Prostate gland (tissue), 2 donors: Measurements from ENCODE around the gene TWSG1. TPM values are rescaled to one million over a fixed set of nuclear protein-coding genes. Genes with fewer than 3 reads are reported as not detected.

ENCODE experiments used
- DNase-seq: peaks from one replicate; pipeline ENCODE4 v3.0.0-alpha.2; 2019; ENCODE audit warnings: low spot score
- H3K27ac ChIP-seq, 2 donors: fragments of 200-600 bp; sonication (generic); 2 replicates each; pipeline ENCODE4 v1.5.1; 2017 to 2019
- H3K27me3 ChIP-seq: fragments of 200-600 bp; sonication (generic); replicated peaks from 2 replicates; pipeline ENCODE4 v1.5.1; 2019; ENCODE audit not compliant: insufficient read depth
- H3K36me3 ChIP-seq, 2 donors: fragments of 200-600 bp; sonication (generic); 1 replicate in 1 of 2; 2 replicates in 1 of 2; pipeline versions ENCODE4 v1.5.1 to v1.8.1; 2017 to 2019
- H3K4me1 ChIP-seq: fragments of 200-600 bp; sonication (generic); replicated peaks from 2 replicates; pipeline ENCODE4 v1.5.1; 2019
- H3K4me3 ChIP-seq, 2 donors: fragments of 200-600 bp; sonication (generic); 2 replicates each; pipeline ENCODE4 v1.5.1; 2017 to 2019
- H3K9me3 ChIP-seq: fragments of 200-600 bp; sonication (generic); 2 replicates; pipeline ENCODE4 v1.5.1; 2017
- POLR2A ChIP-seq: fragments of 450-650 bp; IDR thresholded peaks from one replicate; pipeline ENCODE4 v1.6.1; 2016; ENCODE audit warnings: antibody characterized with exemption, mild to moderate bottlenecking
- POLR2AphosphoS5 ChIP-seq: sonication (generic); formaldehyde crosslinking; IDR thresholded peaks from one replicate; pipeline ENCODE4 v1.6.1; 2017; ENCODE audit warnings: antibody characterized with exemption
- WGBS: methylation state at CpG from one replicate; pipeline ENCODE4 v1.1.5; 2018; 5-methylcytosine and 5-hydroxymethylcytosine counted together
- intact Hi-C: fragments of 100-400 bp; cut with DNase I; formaldehyde crosslinking; loops from one replicate; pipeline ENCODE4 v1.14.2; 2022
- total RNA-seq, 2 donors: library from RNA; depleted of rRNA; stranded (reverse); fragments of >200 nt; gene quantifications; one replicate each; pipeline ENCODE4 v1.1.0, GENCODE V29; 2016
- TF ChIP-seq, protein P1 (sequence below), 4 experiments: fragments of 200-600 bp in 2 of 4; fragments of 450-650 bp in 2 of 4; sonication (generic) in 2 of 4; IDR thresholded peaks; 1 replicate in 3 of 4; 2 replicates in 1 of 4; pipeline ENCODE4 v1.5.1; 2016 to 2019; ENCODE audit warnings: antibody characterized with exemption in 4 of 4, mild to moderate bottlenecking in 2 of 4, moderate library complexity in 2 of 4

TWSG1 gene
- total RNA-seq, 2 donors from 2014 or later, result 32.2 to 46.0 TPM

DNA sequence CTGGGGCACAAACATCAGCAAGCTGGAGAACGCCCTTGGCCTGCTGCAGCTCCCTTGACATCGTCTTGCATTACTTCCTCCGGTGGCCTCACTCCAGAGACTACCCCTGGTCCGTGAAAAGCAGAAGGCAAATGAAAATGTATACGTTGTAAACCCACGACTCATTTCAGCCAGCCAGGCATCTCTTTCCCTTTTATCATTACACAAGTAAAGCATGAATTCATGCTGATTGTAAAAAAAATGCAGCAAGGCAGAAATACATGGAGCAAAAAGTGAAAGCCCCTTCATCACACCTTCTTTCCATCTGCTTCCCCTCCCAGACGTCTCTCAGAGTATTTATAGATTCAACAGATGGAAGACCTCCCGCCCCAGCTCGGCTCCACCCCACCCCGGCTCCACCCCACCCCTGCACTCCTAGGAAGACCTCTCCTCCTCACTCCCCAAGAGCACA lies 99.1 kb downstream of the TWSG1 start:
- TF ChIP-seq POLR2AphosphoS5 (no peak), POLR2A (no peak)
- no peaks in the 10 kb centered on the region for H3K9me3 ChIP-seq
- no peak for DNase-seq
- no peaks in the 10 kb centered on the region for H3K4me1 ChIP-seq
- no peaks in the 10 kb centered on the region for H3K36me3 ChIP-seq
- intact Hi-C loops, result no loop called here
- 18% methylated on average over 10 of the region's 10 CpGs for WGBS
- H3K4me3 ChIP-seq, result no peak overlapping the region
- no peak overlapping the region for H3K27ac ChIP-seq
- H3K27me3 ChIP-seq, result no peaks in the 10 kb centered on the region

DNA sequence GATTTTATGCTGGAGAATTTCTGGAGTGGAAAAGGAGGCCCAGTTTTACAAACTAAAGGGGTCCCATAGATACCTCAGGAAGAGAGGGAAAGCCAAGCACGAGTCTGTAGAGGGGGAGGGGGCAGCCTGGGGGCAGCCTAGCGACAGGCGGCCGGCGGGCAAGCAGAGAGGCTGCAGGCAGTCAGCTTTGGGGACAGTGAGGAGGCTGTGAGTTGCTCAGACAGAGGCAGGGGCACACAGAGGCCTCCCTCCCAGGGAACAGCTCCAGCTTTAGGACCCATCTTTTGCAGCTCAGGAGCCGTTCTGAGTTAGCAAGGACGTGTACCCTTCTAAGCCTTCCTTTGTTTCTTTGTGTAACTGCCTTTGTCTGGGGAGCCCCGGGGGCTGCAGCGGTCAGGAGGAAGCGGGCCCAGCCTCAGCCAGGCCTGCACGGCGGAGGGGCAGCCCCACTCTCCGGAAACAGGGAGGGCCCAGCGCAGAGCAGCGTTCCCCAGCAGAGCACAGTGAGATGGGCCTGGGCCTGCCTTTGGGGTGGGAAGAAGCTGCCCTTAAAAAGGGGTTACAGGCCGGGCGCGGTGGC lies 99.6 kb downstream of the TWSG1 start:
- no peaks in the 10 kb centered on the region for H3K9me3 ChIP-seq
- no peak for TF ChIP-seq POLR2AphosphoS5
- TF ChIP-seq, protein P1, sequence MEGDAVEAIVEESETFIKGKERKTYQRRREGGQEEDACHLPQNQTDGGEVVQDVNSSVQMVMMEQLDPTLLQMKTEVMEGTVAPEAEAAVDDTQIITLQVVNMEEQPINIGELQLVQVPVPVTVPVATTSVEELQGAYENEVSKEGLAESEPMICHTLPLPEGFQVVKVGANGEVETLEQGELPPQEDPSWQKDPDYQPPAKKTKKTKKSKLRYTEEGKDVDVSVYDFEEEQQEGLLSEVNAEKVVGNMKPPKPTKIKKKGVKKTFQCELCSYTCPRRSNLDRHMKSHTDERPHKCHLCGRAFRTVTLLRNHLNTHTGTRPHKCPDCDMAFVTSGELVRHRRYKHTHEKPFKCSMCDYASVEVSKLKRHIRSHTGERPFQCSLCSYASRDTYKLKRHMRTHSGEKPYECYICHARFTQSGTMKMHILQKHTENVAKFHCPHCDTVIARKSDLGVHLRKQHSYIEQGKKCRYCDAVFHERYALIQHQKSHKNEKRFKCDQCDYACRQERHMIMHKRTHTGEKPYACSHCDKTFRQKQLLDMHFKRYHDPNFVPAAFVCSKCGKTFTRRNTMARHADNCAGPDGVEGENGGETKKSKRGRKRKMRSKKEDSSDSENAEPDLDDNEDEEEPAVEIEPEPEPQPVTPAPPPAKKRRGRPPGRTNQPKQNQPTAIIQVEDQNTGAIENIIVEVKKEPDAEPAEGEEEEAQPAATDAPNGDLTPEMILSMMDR (IDR thresholded peaks at IDR 0.05), result no peak
- TF ChIP-seq POLR2A, result no peak
- no peak overlapping the region for H3K27ac ChIP-seq
- intact Hi-C loops, result no loop called here
- no peaks in the 10 kb centered on the region for H3K4me1 ChIP-seq
- H3K4me3 ChIP-seq, result no peak overlapping the region
- no peaks in the 10 kb centered on the region for H3K36me3 ChIP-seq
- 37% methylated on average over 18 of the region's 18 CpGs for WGBS
- H3K27me3 ChIP-seq, result no peaks in the 10 kb centered on the region
- DNase-seq, result no peak

DNA sequence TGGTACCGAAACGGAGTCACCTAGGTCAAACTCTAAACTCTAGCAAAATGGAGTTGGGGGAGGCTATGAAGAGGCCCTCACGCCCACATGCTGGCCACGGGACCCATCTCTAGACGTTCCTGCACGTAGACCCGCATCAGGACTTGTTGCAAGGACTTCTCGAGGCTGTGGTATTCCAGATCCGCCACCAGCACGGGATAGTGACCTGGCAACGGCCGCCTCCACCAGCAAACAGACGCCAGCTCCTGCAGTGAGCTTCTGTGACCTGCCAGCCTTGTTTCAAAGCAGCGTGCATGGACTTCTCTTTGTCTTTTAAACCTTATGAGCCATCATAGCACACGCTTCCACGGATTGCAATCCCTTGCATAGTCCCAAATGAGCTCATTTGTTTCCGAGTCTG lies 100.5 kb downstream of the TWSG1 start:
- H3K4me1 ChIP-seq, result no peaks in the 10 kb centered on the region
- intact Hi-C loops, result no loop called here
- H3K36me3 ChIP-seq, result no peaks in the 10 kb centered on the region
- 94% methylated on average over 17 of the region's 17 CpGs for WGBS
- H3K4me3 ChIP-seq, result no peak overlapping the region
- no peak overlapping the region for H3K27ac ChIP-seq
- TF ChIP-seq, protein P1 (IDR thresholded peaks at IDR 0.05), result no peak
- TF ChIP-seq POLR2A (no peak), POLR2AphosphoS5 (no peak)
- no peaks in the 10 kb centered on the region for H3K9me3 ChIP-seq
- no peak for DNase-seq
- no peaks in the 10 kb centered on the region for H3K27me3 ChIP-seq

DNA sequence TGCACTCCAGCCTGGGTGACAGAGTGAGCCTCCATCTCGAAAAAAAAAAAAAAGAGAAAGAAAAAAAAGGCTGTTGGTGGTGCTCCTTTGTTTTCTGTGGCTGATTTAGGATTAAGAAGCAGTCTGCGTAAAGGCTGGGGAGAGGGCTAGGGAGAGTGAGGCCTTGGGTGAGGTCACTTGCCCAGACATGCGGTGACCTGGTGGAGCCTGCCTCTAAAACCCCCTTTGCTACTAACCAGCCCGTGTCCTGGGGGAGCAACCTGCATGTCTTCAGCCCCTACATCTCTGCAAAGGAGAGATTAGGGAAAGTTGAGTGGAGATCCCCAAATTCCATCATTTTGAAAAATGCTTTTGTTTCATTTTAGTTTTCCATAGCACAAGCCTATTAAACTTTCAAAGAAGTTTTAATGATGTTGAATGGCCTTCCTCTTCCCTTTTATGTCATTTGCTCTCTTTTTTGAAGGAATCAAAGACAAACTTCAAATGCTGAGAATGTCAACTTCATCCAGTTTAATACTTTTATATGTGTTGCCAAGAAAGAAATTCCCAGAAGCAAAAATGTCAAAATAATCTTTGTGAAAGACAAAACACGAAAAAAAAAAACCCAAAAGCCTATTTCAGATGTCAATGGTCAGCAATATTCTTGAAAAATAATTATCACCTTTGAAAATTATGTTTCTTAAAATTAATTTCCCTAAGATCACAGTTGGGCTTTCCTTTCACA lies 101.8 kb downstream of the TWSG1 start:
- no peaks in the 10 kb centered on the region for H3K4me1 ChIP-seq
- H3K36me3 ChIP-seq, result no peaks in the 10 kb centered on the region
- no peak for DNase-seq
- 55% methylated on average over 5 of the region's 5 CpGs for WGBS
- intact Hi-C loops, result no loop called here
- TF ChIP-seq POLR2AphosphoS5 (no peak), POLR2A (no peak)
- TF ChIP-seq, protein P1 (IDR thresholded peaks at IDR 0.05), result no peak
- H3K4me3 ChIP-seq, result no peak overlapping the region
- H3K9me3 ChIP-seq, result no peaks in the 10 kb centered on the region
- no peak overlapping the region for H3K27ac ChIP-seq
- no peaks in the 10 kb centered on the region for H3K27me3 ChIP-seq

DNA sequence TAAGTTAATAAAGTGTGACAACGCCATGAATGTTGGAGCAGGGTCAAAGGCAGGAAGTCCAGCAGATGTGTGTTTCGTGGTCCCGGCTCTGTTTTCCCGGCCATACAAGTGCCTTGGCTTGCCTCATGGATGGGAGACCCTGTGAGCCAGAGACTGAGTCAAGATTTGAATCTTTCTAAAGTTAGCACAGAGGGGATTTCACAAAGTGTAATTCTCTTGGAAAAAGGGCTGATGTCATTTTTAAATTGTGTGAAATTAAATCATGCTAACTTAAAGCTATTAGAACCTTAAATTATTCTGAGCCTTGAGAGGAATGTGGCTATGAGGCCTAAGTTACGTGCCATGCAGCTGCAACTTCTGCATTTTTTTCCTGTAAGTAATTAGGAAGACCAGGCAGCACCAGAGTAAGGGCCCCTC lies 102.5 kb downstream of the TWSG1 start:
- H3K36me3 ChIP-seq, result no peaks in the 10 kb centered on the region
- no peak overlapping the region for H3K27ac ChIP-seq
- no peaks in the 10 kb centered on the region for H3K9me3 ChIP-seq
- DNase-seq, result no peak
- intact Hi-C loops, result no loop called here
- no peaks in the 10 kb centered on the region for H3K27me3 ChIP-seq
- WGBS, result 31% methylated on average over 5 of the region's 5 CpGs
- H3K4me3 ChIP-seq, result no peak overlapping the region
- no peaks in the 10 kb centered on the region for H3K4me1 ChIP-seq
- TF ChIP-seq POLR2A (no peak), POLR2AphosphoS5 (no peak)
- TF ChIP-seq, protein P1 (IDR thresholded peaks at IDR 0.05), result no peak
